MM.1S (cell line): ENCODE results near the gene HTR1D.

Source experiments
- DNase-seq: peaks from one replicate; pipeline ENCODE4 v3.0.0-alpha.2; 2015
- H2AFZ ChIP-seq: fragments of 300-600 bp; sonication (generic); 2 replicates; pipeline ENCODE4 v1.6.0; 2016; ENCODE audit warnings: antibody characterized with exemption, low read length
- H3F3A ChIP-seq: fragments of 300-600 bp; sonication (generic); 2 replicates; pipeline ENCODE4 v1.6.1; 2016; ENCODE audit warnings: mild to moderate bottlenecking, antibody characterized with exemption, low read length, moderate library complexity, mixed read lengths; ENCODE audit not compliant: insufficient read depth
- H3K27ac ChIP-seq: fragments of 300-600 bp; sonication (generic); 2 replicates; pipeline ENCODE4 v1.5.1; 2016; ENCODE audit warnings: mild to moderate bottlenecking, low read length
- H3K27me3 ChIP-seq: fragments of 300-600 bp; sonication (generic); replicated peaks from 2 replicates; pipeline ENCODE4 v1.6.0; 2016; ENCODE audit warnings: low read length; ENCODE audit not compliant: insufficient read depth
- H3K36me3 ChIP-seq: fragments of 300-600 bp; sonication (generic); replicated peaks from 2 replicates; pipeline ENCODE4 v1.6.1; 2016; ENCODE audit warnings: mild to moderate bottlenecking, low read length, mixed read lengths; ENCODE audit not compliant: insufficient read depth
- H3K4me1 ChIP-seq: fragments of 300-600 bp; sonication (generic); 2 replicates; pipeline ENCODE4 v1.6.1; 2016; ENCODE audit warnings: low read length, mixed read lengths
- H3K4me2 ChIP-seq: fragments of 300-600 bp; sonication (generic); 2 replicates; pipeline ENCODE4 v1.6.0; 2016; ENCODE audit warnings: low read depth, low read length
- H3K4me3 ChIP-seq: fragments of 300-600 bp; sonication (generic); 2 replicates; pipeline ENCODE4 v1.5.1; 2016; ENCODE audit warnings: low read length, mixed read lengths
- H3K79me2 ChIP-seq: fragments of 300-600 bp; sonication (generic); 2 replicates; pipeline ENCODE4 v1.6.1; 2016; ENCODE audit warnings: mixed run types, low read length, mixed read lengths
- H3K9ac ChIP-seq: fragments of 300-600 bp; sonication (generic); 2 replicates; pipeline ENCODE4 v1.6.1; 2016; ENCODE audit warnings: low read length, mixed read lengths
- H3K9me2 ChIP-seq: fragments of 300-600 bp; sonication (generic); replicated peaks from 2 replicates; pipeline ENCODE4 v1.6.1; 2016; ENCODE audit warnings: mild to moderate bottlenecking, low read length, mixed read lengths; ENCODE audit not compliant: insufficient read depth
- H3K9me3 ChIP-seq: fragments of 300-600 bp; sonication (generic); replicated peaks from 2 replicates; pipeline ENCODE4 v1.6.1; 2016; ENCODE audit warnings: mild to moderate bottlenecking, low read length, mixed read lengths; ENCODE audit not compliant: insufficient read depth
- H4K20me1 ChIP-seq: fragments of 300-600 bp; sonication (generic); 2 replicates; pipeline ENCODE4 v1.6.1; 2016; ENCODE audit warnings: mild to moderate bottlenecking, low read length, moderate library complexity, mixed read lengths; ENCODE audit not compliant: insufficient read depth
- CTCF ChIP-seq: fragments of 300-600 bp; sonication (generic); IDR thresholded peaks from 2 replicates; pipeline ENCODE4 v1.5.1; 2016; ENCODE audit warnings: antibody characterized with exemption, low read length, mixed read lengths
- EZH2 ChIP-seq: fragments of 300-600 bp; sonication (generic); optimal IDR thresholded peaks from 2 replicates; pipeline ENCODE3; 2017; ENCODE audit warnings: low read depth, mild to moderate bottlenecking, antibody characterized with exemption, low read length, mixed read lengths
- EZH2phosphoT487 ChIP-seq: fragments of 300-600 bp; sonication (generic); IDR thresholded peaks from 2 replicates; pipeline ENCODE4 v1.6.1; 2018; ENCODE audit warnings: antibody characterized with exemption, low read length

The HTR1D gene

GRCh38 chr1:23215751-23216449 is 1.4 kb downstream of the HTR1D start:
- Histone ChIP-seq H3K79me2 (no peaks in the 10 kb centered on the region), H3K4me1 (no peaks in the 10 kb centered on the region), H3K4me2 (no peak overlapping the region), H3K4me3 (no peak overlapping the region), H3F3A (no peaks in the 10 kb centered on the region), H3K36me3 (no peaks in the 10 kb centered on the region), H2AFZ (no peak overlapping the region), H4K20me1 (no peaks in the 10 kb centered on the region), H3K27me3 (peaks cover 38% of the 10 kb centered on the region), H3K9me3 (no peaks in the 10 kb centered on the region), H3K9me2 (no peaks in the 10 kb centered on the region), H3K27ac (no peak overlapping the region), H3K9ac (no peak overlapping the region)
- no peak for TF ChIP-seq CTCF
- TF ChIP-seq EZH2phosphoT487, result no peak
- no peak for TF ChIP-seq EZH2
- DNase-seq, result no peak

GRCh38 chr1:23215291-23215690 is 2.0 kb downstream of the HTR1D start:
- H3K27me3 ChIP-seq, result peaks cover 41% of the 10 kb centered on the region
- H3K4me1 ChIP-seq, result no peaks in the 10 kb centered on the region
- no peak overlapping the region for H3K27ac ChIP-seq

GRCh38 chr1:23214640-23215039 is 2.7 kb downstream of the HTR1D start:
- Histone ChIP-seq H2AFZ (no peak overlapping the region), H3K9me3 (no peaks in the 10 kb centered on the region), H3K27me3 (peaks cover 41% of the 10 kb centered on the region), H3K4me3 (no peak overlapping the region), H3K27ac (no peak overlapping the region), H3K4me2 (no peak overlapping the region), H3K9ac (no peak overlapping the region), H4K20me1 (no peaks in the 10 kb centered on the region), H3F3A (no peaks in the 10 kb centered on the region), H3K36me3 (no peaks in the 10 kb centered on the region), H3K4me1 (no peaks in the 10 kb centered on the region), H3K79me2 (no peaks in the 10 kb centered on the region), H3K9me2 (no peaks in the 10 kb centered on the region)
- TF ChIP-seq EZH2phosphoT487 (no peak), EZH2 (no peak)
- DNase-seq, result no peak

More at GRCh38 chr1:23215291-23215690, 2.0 kb downstream of the HTR1D start:
- Histone ChIP-seq H3K9ac (no peak overlapping the region), H3K4me3 (no peak overlapping the region), H3K9me3 (no peaks in the 10 kb centered on the region), H3F3A (no peaks in the 10 kb centered on the region), H2AFZ (no peak overlapping the region), H4K20me1 (no peaks in the 10 kb centered on the region), H3K9me2 (no peaks in the 10 kb centered on the region), H3K36me3 (no peaks in the 10 kb centered on the region), H3K79me2 (no peaks in the 10 kb centered on the region), H3K4me2 (no peak overlapping the region)
- DNase-seq, result no peak
- TF ChIP-seq CTCF (no peak), EZH2phosphoT487 (no peak), EZH2 (no peak)

GRCh38 chr1:23211955-23212354 is 5.3 kb downstream of the HTR1D start:
- Histone ChIP-seq H3K4me2 (no peak overlapping the region), H3K4me3 (no peak overlapping the region), H3K36me3 (no peaks in the 10 kb centered on the region), H3K9ac (no peak overlapping the region), H3K27me3 (peaks cover 19% of the 10 kb centered on the region), H3K79me2 (no peaks in the 10 kb centered on the region), H2AFZ (no peak overlapping the region), H3F3A (no peaks in the 10 kb centered on the region), H4K20me1 (no peaks in the 10 kb centered on the region), H3K4me1 (no peaks in the 10 kb centered on the region), H3K9me3 (no peaks in the 10 kb centered on the region), H3K9me2 (no peaks in the 10 kb centered on the region), H3K27ac (no peak overlapping the region)
- no peak for DNase-seq
- TF ChIP-seq CTCF (no peak), EZH2 (no peak), EZH2phosphoT487 (no peak)
